CD4-positive, alpha-beta T cell treated with Interleukin-17A for 4 hours (primary cell): ENCODE measurements around the gene ROBO3.

ENCODE experiments used
- DNase-seq: peaks from one replicate; pipeline ENCODE4 v3.0.0-alpha.2; 2020; ENCODE audit warnings: mixed read lengths

ROBO3 gene

DNA sequence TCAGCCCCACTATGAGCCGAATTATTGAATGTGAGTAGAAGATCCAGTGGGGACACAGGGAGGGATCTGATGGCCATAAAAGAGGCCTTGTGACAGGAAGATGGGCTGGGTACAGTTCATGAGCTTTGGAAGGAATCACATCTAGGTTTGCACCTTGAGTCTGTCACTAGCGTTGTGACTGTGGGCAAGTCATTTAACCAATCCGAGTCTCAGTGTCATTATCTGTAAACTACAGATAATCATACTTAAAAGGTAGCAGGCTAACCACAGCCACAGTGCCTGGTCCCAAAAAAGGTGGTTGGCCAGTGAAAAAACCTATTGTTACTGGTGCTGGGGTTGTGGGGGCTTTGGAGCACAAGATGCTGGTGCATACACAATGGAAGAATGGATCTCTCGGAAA lies 57.6 kb downstream of the ROBO3 start:
- no peak for DNase-seq

DNA sequence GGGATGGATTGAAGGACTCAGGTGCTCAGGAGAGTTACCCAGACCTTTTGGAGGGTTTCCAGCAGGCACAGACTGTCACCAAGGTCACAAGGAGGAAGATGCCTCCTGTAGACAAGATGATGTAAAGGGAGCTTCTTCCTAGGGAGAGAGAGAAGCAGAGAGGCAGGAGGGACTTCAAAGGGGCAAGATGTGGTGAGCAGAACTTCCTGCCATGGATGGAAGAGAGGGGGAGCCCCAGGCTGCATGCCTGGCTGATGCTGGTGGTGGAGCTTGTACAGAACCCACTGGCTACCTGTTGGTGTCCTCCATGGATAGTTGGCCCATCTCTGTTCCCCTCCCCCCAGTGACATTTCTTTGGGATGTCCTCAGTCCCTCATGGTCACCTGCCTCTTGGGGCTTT lies 58.1 kb downstream of the ROBO3 start:
- DNase-seq: peak; percentile 41

- DNase-seq: no peak
Measured at GRCh38 chr11:124928942-124929665, 63.9 kb downstream of the ROBO3 start.

DNA sequence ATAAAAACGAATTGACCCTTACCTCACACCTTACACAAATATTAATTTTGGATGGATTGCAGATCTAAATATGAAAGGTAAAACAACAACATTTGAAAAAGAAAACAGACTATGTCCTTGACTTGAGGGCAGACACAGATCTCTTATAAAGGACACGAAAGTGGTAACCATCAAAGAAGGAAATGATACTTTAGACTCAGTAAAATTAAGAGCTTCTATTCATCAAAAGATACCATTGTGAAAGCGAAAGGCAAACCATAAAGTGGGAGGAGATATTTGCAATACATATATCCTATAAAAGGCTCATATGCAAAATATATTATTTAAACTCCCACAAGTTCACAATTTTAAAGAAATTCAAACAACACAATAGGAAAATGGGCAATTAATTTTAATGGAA lies 65.6 kb downstream of the ROBO3 start:
- no peak for DNase-seq
